ENCODE results near the gene NMD3. TPM values are rescaled to one million over a fixed set of nuclear protein-coding genes. Genes with fewer than 3 reads are reported as not detected.

Gene NMD3
- total and polyA plus RNA-seq, 8 donors = 15.7 to 54.5 (median 41.1) TPM

- Histone ChIP-seq H3K36me3 (no peaks in the 10 kb centered on the region), H3K27ac (no peak overlapping the region), H3K27me3 (no peaks in the 10 kb centered on the region), H3K4me1 (no peaks in the 10 kb centered on the region), H3K4me3 (no peak overlapping the region), H3K9me3 (no peaks in the 10 kb centered on the region)
- DNase-seq = no peak
- WGBS, 2 donors = 85 to 96% methylated on average over 4 of the region's 4 CpGs
- ATAC-seq = no peak
- intact Hi-C loops (cut with DNase I) = no loop called here
- TF ChIP-seq CTCF (IDR thresholded peaks at IDR 0.05) = no peak
- FAIRE-seq = no peak
Observed at GRCh38 chr3:161208931-161209330, 12.2 kb upstream of the NMD3 start.

GRCh38 chr3:161212171-161212771 lies 8.8 kb upstream of the NMD3 start:
- H3K4me3 ChIP-seq = no peak overlapping the region
- H3K4me1 ChIP-seq = no peaks in the 10 kb centered on the region
- DNase-seq (no peak), FAIRE-seq (no peak), ATAC-seq (no peak)
- H3K9me3 ChIP-seq = no peaks in the 10 kb centered on the region
- peaks cover 0 to 2% (median 0%) of the 10 kb centered on the region in 4 donors for H3K27me3 ChIP-seq
- intact Hi-C loops (cut with DNase I) = no loop called here
- TF ChIP-seq CTCF (IDR thresholded peaks at IDR 0.05) = no peak
- no peak overlapping the region for H3K27ac ChIP-seq
- H3K36me3 ChIP-seq = no peaks in the 10 kb centered on the region
- 80 to 82% methylated on average over 3 of the region's 3 CpGs for WGBS, 2 donors

GRCh38 chr3:161212906-161213305 lies 8.2 kb upstream of the NMD3 start:
- DNase-seq (no peak), FAIRE-seq (no peak), ATAC-seq (no peak)
- H3K27ac ChIP-seq = no peak overlapping the region
- no peak overlapping the region for H3K4me3 ChIP-seq
- no peak for TF ChIP-seq CTCF (IDR thresholded peaks at IDR 0.05)
- no peaks in the 10 kb centered on the region for H3K4me1 ChIP-seq
- H3K27me3 ChIP-seq = peaks cover 0 to 2% (median 0%) of the 10 kb centered on the region in 4 donors
- intact Hi-C loops (cut with DNase I) = no loop called here
- H3K9me3 ChIP-seq = no peaks in the 10 kb centered on the region
- H3K36me3 ChIP-seq = no peaks in the 10 kb centered on the region

- Histone ChIP-seq H3K36me3 (no peaks in the 10 kb centered on the region), H3K4me1 (no peaks in the 10 kb centered on the region), H3K9me3 (no peaks in the 10 kb centered on the region), H3K27me3 (peaks cover 0 to 2% (median 0%) of the 10 kb centered on the region in 4 donors), H3K27ac (no peak overlapping the region), H3K4me3 (no peak overlapping the region)
- intact Hi-C loops (cut with DNase I) = no loop called here
- WGBS, 2 donors = 62 to 67% methylated on average over 4 of the region's 4 CpGs
- no peak for TF ChIP-seq CTCF (IDR thresholded peaks at IDR 0.05)
- FAIRE-seq (no peak), ATAC-seq (no peak), DNase-seq (no peak)
Observed at GRCh38 chr3:161213644-161214043, 7.5 kb upstream of the NMD3 start.

GRCh38 chr3:161215185-161215584 lies 5.9 kb upstream of the NMD3 start:
- H3K27me3 ChIP-seq = peaks cover 0 to 2% (median 0%) of the 10 kb centered on the region in 4 donors
- no peak for TF ChIP-seq CTCF (IDR thresholded peaks at IDR 0.05)
- FAIRE-seq = no peak
- no peaks in the 10 kb centered on the region for H3K36me3 ChIP-seq
- H3K9me3 ChIP-seq = no peaks in the 10 kb centered on the region
- ATAC-seq = no peak
- intact Hi-C loops (cut with DNase I) = no loop called here
- no peak overlapping the region for H3K27ac ChIP-seq
- WGBS, 2 donors = 76 to 77% methylated on average over 4 of the region's 4 CpGs
- H3K4me3 ChIP-seq = no peak overlapping the region
- no peak for DNase-seq
- H3K4me1 ChIP-seq = no peaks in the 10 kb centered on the region
